PC-9 (cell line): ENCODE data around the gene MUSK. TPM values are rescaled to one million over a fixed set of nuclear protein-coding genes. Genes with fewer than 3 reads are reported as not detected.
"Not testable (repeated sequence)": the region's sequence is repeated elsewhere in the genome, so short reads cannot be mapped to it uniquely, and the experiment has no call there.

Source experiments
- BruUV-seq: library from RNA; stranded (reverse); fragments of 400-500 nt; replicated peaks from 2 replicates; lab custom pipeline; 2021; lab: Mats Ljungman, UMichigan
- CTCF ChIA-PET: fragments of 300-600 bp; sonication (Branson Sonifier 250); formaldehyde crosslinking; loops from one replicate; lab custom pipeline; 2022; ENCODE audit warnings: antibody characterized with exemption; lab: Charles Lee
- POLR2A ChIA-PET: fragments of 300-600 bp; sonication (Branson Sonifier 250); formaldehyde crosslinking; loops from one replicate; lab custom pipeline; 2022; ENCODE audit warnings: antibody characterized with exemption; ENCODE audit not compliant: unreplicated experiment; lab: Charles Lee
- DNase-seq, 2 experiments: peaks; one replicate each; pipeline versions ENCODE4 v3.0.0 to v3.0.0-alpha.2; 2015 to 2022; ENCODE audit warnings: mixed read lengths in 1 of 2
- H2AFZ ChIP-seq: fragments of 200-600 bp; sonication (generic); 2 replicates; pipeline ENCODE4 v1.8.1; 2017; ENCODE audit warnings: antibody characterized with exemption
- H3F3A ChIP-seq: fragments of 200-600 bp; sonication (generic); 2 replicates; pipeline ENCODE4 v1.8.1; 2017; ENCODE audit warnings: antibody characterized with exemption, mild to moderate bottlenecking, low read depth; ENCODE audit not compliant: insufficient read depth
- H3K27ac ChIP-seq: fragments of 200-600 bp; sonication (generic); 2 replicates; pipeline ENCODE4 v1.6.1; 2016; ENCODE audit warnings: mixed run types
- H3K27me3 ChIP-seq: fragments of 200-600 bp; sonication (generic); 2 replicates; pipeline ENCODE4 v1.6.1; 2016; ENCODE audit warnings: low read depth, mixed run types; ENCODE audit not compliant: insufficient read depth
- H3K36me3 ChIP-seq: fragments of 200-600 bp; sonication (generic); 2 replicates; pipeline ENCODE4 v1.6.1; 2016; ENCODE audit warnings: low read depth, mixed run types
- H3K4me1 ChIP-seq: fragments of 200-600 bp; sonication (generic); replicated peaks from 2 replicates; pipeline ENCODE4 v1.6.1; 2016; ENCODE audit warnings: mixed run types; ENCODE audit not compliant: insufficient read depth
- H3K4me2 ChIP-seq: fragments of 200-600 bp; sonication (generic); 2 replicates; pipeline ENCODE4 v1.6.1; 2017; ENCODE audit warnings: mixed run types
- H3K4me3 ChIP-seq: fragments of 200-600 bp; sonication (generic); 2 replicates; pipeline ENCODE4 v1.6.1; 2016; ENCODE audit warnings: mixed run types
- H3K79me2 ChIP-seq: fragments of 200-600 bp; sonication (generic); 2 replicates; pipeline ENCODE4 v1.6.1; 2017; ENCODE audit warnings: low read depth, mixed run types
- H3K9me2 ChIP-seq: fragments of 200-600 bp; sonication (generic); 2 replicates; pipeline ENCODE4 v1.8.1; 2017; ENCODE audit warnings: mild to moderate bottlenecking; ENCODE audit not compliant: insufficient read depth
- H3K9me3 ChIP-seq: fragments of 200-600 bp; sonication (generic); 2 replicates; pipeline ENCODE4 v1.8.1; 2016; ENCODE audit warnings: low read depth; ENCODE audit not compliant: insufficient read depth
- H4K20me1 ChIP-seq: fragments of 200-600 bp; sonication (generic); 2 replicates; pipeline ENCODE4 v1.8.1; 2017; ENCODE audit not compliant: insufficient read depth
- CTCF ChIP-seq: fragments of 200-600 bp; sonication (generic); conservative IDR thresholded peaks from 2 replicates; pipeline ENCODE4 v1.6.1; 2017; ENCODE audit warnings: mixed run types, antibody characterized with exemption, mild to moderate bottlenecking, moderate library complexity
- EZH2 ChIP-seq: fragments of 200-600 bp; sonication (generic); IDR thresholded peaks from 2 replicates; pipeline ENCODE4 v1.8.0; 2017; ENCODE audit warnings: antibody characterized with exemption, low read depth
- intact Hi-C: fragments of 100-400 bp; cut with micrococcal nuclease; formaldehyde crosslinking; loops from one replicate; pipeline ENCODE4 v1.10.0; 2022; ENCODE audit not compliant: unreplicated experiment
- total RNA-seq: library from RNA; stranded (reverse); gene quantifications from 2 replicates; pipeline ENCODE4 v1.2.3, GENCODE V29; 2021

The MUSK gene
- total RNA-seq, 1 experiment from 2014 or later: not detected

- BruUV-seq: no TSS peak
- H3K27me3 ChIP-seq: no peaks in the 10 kb centered on the region
- no peaks in the 10 kb centered on the region; the same call in 1 of the 2 replicates for H3K36me3 ChIP-seq
- no peaks in the 10 kb centered on the region for H3K9me2 ChIP-seq
- H2AFZ ChIP-seq: no peak overlapping the region
- H3K9me3 ChIP-seq: peaks cover 11% of the 10 kb centered on the region; the same call in 1 of the 2 replicates
- H3K4me1 ChIP-seq: no peaks in the 10 kb centered on the region; the same call in 1 of the 2 replicates
- CTCF ChIA-PET: no interaction called here
- DNase-seq: no peak
- intact Hi-C loops: no loop called here
- H3K27ac ChIP-seq: no peak overlapping the region
- H4K20me1 ChIP-seq: no peaks in the 10 kb centered on the region
- TF ChIP-seq CTCF: no peak
- TF ChIP-seq EZH2: no peak
- H3K4me2 ChIP-seq: no peak overlapping the region
- H3K4me3 ChIP-seq: no peak overlapping the region
- peaks cover 15% of the 10 kb centered on the region; the same call in 1 of the 2 replicates for H3F3A ChIP-seq
- no peaks in the 10 kb centered on the region for H3K79me2 ChIP-seq
- POLR2A ChIA-PET: no interaction called here
Measured at GRCh38 chr9:110815361-110815760, 146.8 kb downstream of the MUSK start.

DNA sequence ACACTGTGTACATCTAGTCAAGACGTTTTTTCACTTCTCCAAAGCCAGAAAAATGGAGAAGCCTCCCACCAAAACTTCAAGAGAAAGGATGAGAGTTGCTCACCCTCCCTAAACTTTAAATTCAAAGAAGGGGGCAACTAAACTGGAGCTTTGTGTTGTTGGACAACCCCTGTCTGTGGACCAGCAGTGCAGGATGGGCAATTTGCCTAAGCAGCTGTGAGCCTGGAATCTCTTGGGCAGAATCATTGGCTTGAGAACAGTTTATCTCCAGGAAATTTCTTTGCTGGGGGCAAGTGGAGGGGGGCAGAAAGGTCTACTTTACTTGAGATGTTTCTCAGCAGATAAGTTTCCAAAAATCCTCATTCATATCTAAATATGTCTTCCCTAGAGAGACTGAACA lies 151.8 kb downstream of the MUSK start:
- Histone ChIP-seq H3K4me3 (no peak overlapping the region), H3K4me2 (no peak overlapping the region), H3F3A (no peaks in the 10 kb centered on the region), H4K20me1 (no peaks in the 10 kb centered on the region), H3K9me3 (no peaks in the 10 kb centered on the region; the same call in none of the 2 replicates), H3K27ac (no peak overlapping the region), H3K9me2 (no peaks in the 10 kb centered on the region), H3K36me3 (no peaks in the 10 kb centered on the region; the same call in 1 of the 2 replicates), H2AFZ (no peak overlapping the region), H3K4me1 (no peaks in the 10 kb centered on the region), H3K27me3 (no peaks in the 10 kb centered on the region), H3K79me2 (no peaks in the 10 kb centered on the region)
- BruUV-seq: no TSS peak
- DNase-seq: no peak
- CTCF ChIA-PET: no interaction called here
- intact Hi-C loops: no loop called here
- TF ChIP-seq CTCF (no peak), EZH2 (no peak)
- POLR2A ChIA-PET: no interaction called here

DNA sequence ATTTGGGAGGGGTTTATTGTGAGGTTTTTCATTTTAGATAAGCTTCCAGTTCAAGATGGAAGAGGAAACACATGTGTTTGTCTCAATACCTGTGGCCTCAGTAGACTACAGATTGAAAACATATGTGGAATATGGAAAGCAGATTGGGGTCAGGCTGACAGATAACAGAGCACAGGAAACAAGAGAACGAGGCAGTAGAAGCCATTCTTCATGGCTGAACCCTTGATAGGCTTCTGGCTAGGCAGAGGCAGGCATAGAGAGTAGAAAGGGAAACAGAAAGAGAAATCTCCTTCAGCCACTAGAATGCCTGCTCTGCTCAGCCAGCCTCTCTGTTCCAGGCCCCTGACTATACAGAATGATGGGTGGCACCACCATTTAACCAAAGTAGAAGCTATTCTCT lies 152.5 kb downstream of the MUSK start:
- DNase-seq: no peak
- H3K4me1 ChIP-seq: no peaks in the 10 kb centered on the region
- no peaks in the 10 kb centered on the region; the same call in 1 of the 2 replicates for H3K9me3 ChIP-seq
- no peaks in the 10 kb centered on the region for H3F3A ChIP-seq
- ChIA-PET POLR2A (interaction anchor here (0.7 kb wide), 1 partner anchor 42 kb away, joined by 5 read pairs; no protein-coding TSS in a partner anchor), CTCF (no interaction called here)
- no peak overlapping the region for H3K4me2 ChIP-seq
- TF ChIP-seq EZH2 (no peak), CTCF (no peak)
- intact Hi-C loops: no loop called here
- H3K79me2 ChIP-seq: no peaks in the 10 kb centered on the region
- no peak overlapping the region for H3K4me3 ChIP-seq
- no TSS peak for BruUV-seq
- no peaks in the 10 kb centered on the region for H3K27me3 ChIP-seq
- H3K36me3 ChIP-seq: no peaks in the 10 kb centered on the region
- H2AFZ ChIP-seq: no peak overlapping the region
- H3K9me2 ChIP-seq: no peaks in the 10 kb centered on the region
- no peaks in the 10 kb centered on the region for H4K20me1 ChIP-seq
- H3K27ac ChIP-seq: no peak overlapping the region

GRCh38 chr9:110825129-110825528 lies 156.5 kb downstream of the MUSK start:
- H3K4me2 ChIP-seq, H3K4me3 ChIP-seq, H3K9me3 ChIP-seq, H3K36me3 ChIP-seq, H2AFZ ChIP-seq, H3F3A ChIP-seq, H3K79me2 ChIP-seq, H3K9me2 ChIP-seq, H3K27me3 ChIP-seq, DNase-seq, H4K20me1 ChIP-seq, CTCF ChIA-PET, BruUV-seq, intact Hi-C loops, POLR2A ChIA-PET, H3K4me1 ChIP-seq, H3K27ac ChIP-seq: not testable (repeated sequence)
